HG03175 (cell line): ENCODE measurements around the gene KCNC3.
"Not testable (repeated sequence)": the region's sequence is repeated elsewhere in the genome, so short reads cannot be mapped to it uniquely, and the experiment has no call there.

ENCODE experiments used
- ATAC-seq: cut with Tn5 transposase; IDR thresholded peaks from one replicate; pipeline ENCODE4 v1.9.1; 2021; ENCODE audit warnings: mild to moderate bottlenecking, moderate library complexity; ENCODE audit not compliant: unreplicated experiment

The KCNC3 gene

GRCh38 chr19:50356691-50357177 lies 27.6 kb upstream of the KCNC3 start:
- no peak for ATAC-seq

DNA sequence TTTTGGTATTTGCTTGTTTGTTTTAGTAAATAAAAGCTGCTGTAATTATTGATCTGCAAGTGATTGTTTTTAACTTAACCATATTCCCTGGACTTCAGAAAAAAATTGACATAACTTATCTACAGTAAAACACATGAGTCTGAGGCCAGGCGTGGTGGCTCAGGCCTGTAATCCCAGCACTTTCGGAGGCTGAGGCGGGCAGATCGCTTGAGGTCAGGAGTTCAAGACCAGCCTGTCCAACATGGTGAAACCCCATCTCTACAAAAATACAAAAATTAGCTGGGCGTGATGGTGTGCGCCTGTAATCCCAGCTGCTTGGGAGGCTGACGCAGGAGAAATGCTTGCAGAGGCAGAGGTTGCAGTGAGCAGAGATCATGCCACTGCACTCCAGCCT lies 24.3 kb upstream of the KCNC3 start:
- ATAC-seq: not testable (repeated sequence)

DNA sequence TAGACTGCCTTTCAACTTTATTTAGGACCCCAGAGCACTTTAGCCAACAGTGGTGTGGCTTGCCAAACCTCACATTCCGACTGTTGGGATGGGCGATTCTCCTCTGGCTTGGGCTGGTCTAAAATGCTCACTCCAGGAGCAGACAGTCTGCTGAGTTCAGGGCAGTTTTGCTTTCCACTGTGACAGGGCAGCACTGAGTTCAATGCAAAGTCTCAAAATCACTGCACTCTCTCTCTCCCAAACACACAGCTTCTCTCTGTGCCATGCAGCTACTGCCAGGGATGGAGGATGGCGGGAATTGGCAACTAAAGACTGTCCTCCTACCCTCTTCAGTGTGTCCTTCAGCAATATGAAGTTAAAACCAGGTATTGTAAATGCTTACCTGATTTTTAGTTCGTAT lies 23.1 kb upstream of the KCNC3 start:
- ATAC-seq: no peak

- ATAC-seq: no peak
Observed at GRCh38 chr19:50349277-50350057, 20.3 kb upstream of the KCNC3 start.

DNA sequence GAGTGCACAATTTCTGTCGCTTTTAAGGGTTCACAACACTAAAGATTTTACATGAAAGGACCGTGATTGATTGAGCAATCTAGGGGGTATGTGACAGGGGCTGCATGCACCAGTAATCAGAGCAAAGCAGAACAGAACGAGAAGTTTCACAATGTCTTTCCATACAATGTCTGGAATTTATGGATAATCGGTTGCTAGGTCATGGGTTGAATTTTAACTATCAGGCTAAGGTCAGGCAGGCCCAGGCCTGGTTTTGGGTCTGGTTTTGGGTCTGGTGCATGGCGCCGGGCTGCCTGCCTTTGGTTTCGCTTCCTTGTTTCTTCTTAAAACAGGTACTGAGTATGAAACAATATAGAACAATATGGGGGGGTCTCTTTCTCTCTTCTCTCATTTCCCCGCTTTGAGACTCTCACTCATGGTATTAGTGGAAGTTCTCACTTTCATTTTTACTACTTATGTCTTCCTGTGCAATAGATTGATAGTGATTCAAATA lies 18.0 kb upstream of the KCNC3 start:
- ATAC-seq: peak; percentile 47

DNA sequence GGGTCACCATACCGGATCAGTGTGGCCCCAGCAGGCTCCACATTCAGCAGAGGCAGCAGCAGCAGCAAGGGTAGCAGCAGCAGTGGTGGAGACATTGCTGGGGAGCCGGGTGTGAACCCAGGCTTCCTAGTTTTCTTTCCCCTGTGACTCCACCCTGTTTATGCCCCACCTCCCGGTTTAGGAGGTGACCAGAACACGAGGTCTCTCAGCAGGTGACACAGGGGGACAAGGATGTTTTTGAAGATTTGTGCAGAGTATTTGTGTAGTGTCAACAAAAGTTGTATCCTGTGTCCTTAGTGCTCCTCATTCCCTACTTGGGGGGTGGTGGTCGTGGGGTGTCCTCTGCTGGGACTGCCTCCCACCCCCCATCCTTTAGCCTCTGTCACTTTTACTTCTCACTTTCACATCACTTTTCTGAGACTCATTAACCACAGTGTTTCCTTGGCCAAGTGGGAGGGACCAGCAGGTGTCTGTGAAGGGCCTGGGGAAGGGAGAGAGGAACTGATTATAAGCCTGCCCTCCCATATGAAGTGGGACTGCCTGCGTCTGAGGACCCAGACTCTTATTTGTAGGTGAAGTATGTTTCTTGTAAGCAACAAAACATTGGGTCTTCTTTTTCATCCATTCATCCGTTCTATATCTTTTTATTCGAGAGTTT lies 15.6 kb upstream of the KCNC3 start:
- ATAC-seq: peak; percentile 52

GRCh38 chr19:50341091-50341564 lies 12.0 kb upstream of the KCNC3 start:
- ATAC-seq: peak; percentile 47

DNA sequence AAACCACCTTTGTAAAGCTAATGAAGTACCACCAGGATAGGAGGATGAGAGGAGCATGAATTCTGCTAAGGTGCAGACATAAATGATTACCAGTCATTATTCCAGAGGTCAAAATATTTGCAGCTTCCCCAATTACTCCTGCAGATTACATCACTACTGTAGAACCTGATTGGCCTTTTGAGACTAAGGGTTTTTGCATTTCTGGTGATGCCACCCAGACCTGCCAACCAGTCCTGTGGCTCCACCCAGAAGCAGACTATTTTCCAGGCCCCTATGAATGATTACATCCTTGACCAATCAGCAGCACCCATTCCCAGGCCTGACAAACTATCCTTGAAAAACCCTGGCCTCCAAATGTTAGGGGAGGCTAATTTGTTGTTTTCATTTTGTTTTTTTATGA lies 11.2 kb upstream of the KCNC3 start:
- no peak for ATAC-seq

GRCh38 chr19:50337031-50337430 lies 7.9 kb upstream of the KCNC3 start:
- ATAC-seq: not testable (repeated sequence)

DNA sequence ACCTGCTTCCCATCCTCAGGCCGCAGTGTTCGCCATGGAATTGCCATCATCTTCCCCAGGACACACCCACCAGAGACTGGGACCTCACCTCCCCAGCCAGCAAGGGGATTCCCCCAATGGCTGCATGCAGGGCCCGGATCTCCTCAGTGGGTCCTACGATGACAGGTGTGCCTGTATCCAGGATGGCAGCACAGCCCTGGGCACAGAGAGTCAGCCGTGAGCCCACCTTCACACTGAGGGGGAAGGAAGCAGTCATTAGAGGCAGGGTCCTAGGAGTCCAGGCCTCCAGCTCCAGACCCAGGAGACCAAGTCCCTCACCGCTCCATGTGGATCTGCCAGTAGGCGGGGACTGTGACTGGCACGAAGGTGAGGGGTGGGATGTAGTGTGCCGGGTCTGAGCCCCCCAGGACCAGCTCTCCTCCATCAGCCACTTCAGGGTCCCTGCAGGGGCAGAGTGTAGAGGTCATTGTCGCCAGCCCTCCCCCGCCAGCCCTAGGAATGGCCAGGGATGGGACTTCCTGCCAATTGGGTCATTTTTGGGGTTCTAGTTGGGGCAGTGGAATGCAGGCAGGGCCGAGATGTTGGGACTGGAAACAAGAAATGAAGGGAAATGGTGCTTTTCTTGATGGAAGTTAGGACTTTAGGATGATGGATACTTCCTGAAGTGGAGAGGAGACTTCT lies 5.7 kb upstream of the KCNC3 start:
- ATAC-seq: no peak

- ATAC-seq: peak; percentile 21
Observed at GRCh38 chr19:50333737-50334617, 4.8 kb upstream of the KCNC3 start.

DNA sequence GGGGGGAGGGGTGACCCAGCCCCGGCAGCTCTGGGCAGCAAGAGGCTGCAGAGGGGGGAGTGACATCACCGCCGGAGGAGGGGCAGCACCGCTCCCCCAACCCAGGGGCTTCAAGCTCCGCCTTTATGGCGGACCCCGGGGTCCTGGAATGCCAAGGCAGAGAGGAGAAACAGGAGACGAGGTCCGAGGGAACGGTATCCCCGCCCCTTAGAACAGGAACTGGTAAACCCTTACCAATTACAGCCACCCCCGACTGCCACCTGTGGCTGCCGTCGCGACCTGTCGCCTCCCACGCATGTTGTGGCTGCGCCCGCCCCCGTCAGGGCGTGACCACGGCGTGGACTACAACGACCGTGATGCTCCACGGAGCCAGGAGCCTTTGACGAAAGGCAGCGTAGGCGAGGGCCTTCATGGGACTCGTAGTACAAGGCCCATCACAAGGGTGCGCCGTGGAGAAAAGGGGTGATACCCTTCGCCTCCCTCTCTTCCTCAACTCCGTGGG lies 4.1 kb upstream of the KCNC3 start:
- peak; percentile 42 for ATAC-seq

GRCh38 chr19:50332244-50333038 lies 3.3 kb upstream of the KCNC3 start:
- ATAC-seq: no peak

DNA sequence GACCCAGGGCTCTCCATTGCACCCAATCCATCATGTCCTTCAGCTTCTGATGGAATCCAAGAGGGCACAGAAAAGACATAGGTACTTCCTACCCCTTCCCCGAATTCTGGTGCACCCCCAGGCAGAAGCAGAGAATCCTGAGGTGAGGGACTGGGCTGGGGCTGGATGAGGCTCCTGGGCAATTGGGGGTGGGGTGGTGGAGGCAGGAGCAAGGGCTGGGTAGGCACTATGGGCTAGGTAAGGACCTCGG lies 2.7 kb upstream of the KCNC3 start:
- ATAC-seq: no peak

- no peak for ATAC-seq
Observed at GRCh38 chr19:50331221-50331993, 2.2 kb upstream of the KCNC3 start.

DNA sequence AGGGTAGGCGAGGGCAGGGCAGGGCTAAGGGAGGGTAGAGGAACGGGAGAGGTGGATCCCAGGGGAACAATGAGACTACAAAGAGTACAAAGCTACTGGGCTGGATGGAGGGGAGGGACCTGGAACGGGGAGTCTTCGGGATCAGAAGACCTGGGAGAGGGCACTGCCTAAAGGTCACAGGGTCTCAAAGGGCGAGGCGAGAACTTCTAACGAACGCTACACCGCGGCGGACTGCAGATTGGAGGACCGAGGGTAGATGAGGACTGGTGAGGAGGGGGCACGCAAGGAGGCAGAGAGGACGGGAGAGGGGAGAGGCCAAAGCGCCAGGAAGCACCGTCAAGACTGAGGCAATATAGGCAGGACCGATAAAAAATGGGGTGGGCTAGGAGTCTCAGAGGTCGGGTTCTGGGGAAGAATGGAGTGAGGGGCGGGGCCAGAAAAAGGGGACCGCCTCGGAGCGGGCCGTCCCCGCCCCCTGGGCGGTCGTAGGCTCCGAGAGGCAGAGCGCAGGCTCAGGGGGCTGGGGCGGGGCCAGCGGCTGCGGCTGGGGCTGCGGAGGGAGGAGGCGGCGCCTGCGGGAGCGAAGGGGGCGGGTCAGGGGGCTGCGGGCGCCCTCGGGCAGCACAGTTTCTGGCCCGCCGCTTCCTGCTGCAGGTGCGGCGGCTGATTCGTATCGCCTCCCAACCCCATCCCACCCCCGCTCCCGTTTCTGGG lies 1.3 kb upstream of the KCNC3 start:
- peak; percentile 27 for ATAC-seq

GRCh38 chr19:50329926-50330294 lies 733 bp upstream of the KCNC3 start:
- ATAC-seq: not testable (repeated sequence)

DNA sequence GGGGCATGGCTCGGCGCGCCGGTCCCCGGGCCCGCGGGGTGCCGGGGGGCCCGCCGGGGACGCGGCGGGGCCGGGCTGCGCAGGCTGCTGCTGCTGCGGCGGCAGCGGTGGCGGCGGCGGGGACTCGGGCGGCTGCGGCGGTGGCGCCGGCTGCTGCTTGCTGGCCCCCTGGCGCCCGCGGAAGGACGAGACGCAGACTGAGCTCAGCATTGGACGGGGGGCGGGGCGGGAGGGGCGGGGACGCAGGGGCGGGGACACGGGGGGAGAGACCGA lies 368 bp downstream of the KCNC3 start:
- ATAC-seq: peak; percentile 17
